Right cardiac atrium (tissue), 5 donors: ENCODE measurements around the gene LRGUK. TPM values are rescaled to one million over a fixed set of nuclear protein-coding genes. Genes with fewer than 3 reads are reported as not detected.

Experiments used
- ATAC-seq, 2 donors: fragments of 200-7000 bp; cut with Tn5 transposase; one replicate each; pipeline versions ENCODE4 v1.8.0 to v1.9.1; 2020; ENCODE audit warnings: moderate library complexity in 2 of 2, mild to moderate bottlenecking in 1 of 2
- DNase-seq, 3 donors: peaks; one replicate each; pipeline ENCODE4 v3.0.0-alpha.2; 2020
- H3K27ac ChIP-seq: one replicate; pipeline ENCODE4 v1.5.1; 2013; ENCODE audit warnings: mild to moderate bottlenecking, low read length, control low read depth, moderate library complexity
- H3K27me3 ChIP-seq: one replicate; pipeline ENCODE4 v1.6.1; 2013; ENCODE audit not compliant: control insufficient read depth, insufficient read depth
- H3K4me1 ChIP-seq: one replicate; pipeline ENCODE4 v1.6.1; 2013; ENCODE audit warnings: low read length; ENCODE audit not compliant: control insufficient read depth, insufficient read depth
- H3K4me3 ChIP-seq: one replicate; pipeline ENCODE4 v1.5.1; 2013; ENCODE audit warnings: low read length, control low read depth
- H3K9me3 ChIP-seq: one replicate; pipeline ENCODE4 v1.6.1; 2013; ENCODE audit warnings: low read length; ENCODE audit not compliant: control insufficient read depth
- WGBS: extraction: QIAGEN DNeasy Blood & Tissue Kit; methylation state at CpG from one replicate; pipeline ENCODE4 v1.1.7; 2013; 5-methylcytosine and 5-hydroxymethylcytosine counted together
- intact Hi-C, 4 donors: fragments of 100-400 bp; cut with DNase I; formaldehyde crosslinking; loops; one replicate each; pipeline versions ENCODE4 v1.11.0 to v1.14.0; 2022 to 2023
- polyA plus RNA-seq: library from polyadenylated mRNA; stranded (reverse); fragments of 200-250 nt; gene quantifications from one replicate; pipeline ENCODE4 v1.2.3, GENCODE V29; 2013
- total RNA-seq, 4 donors: library from RNA; stranded (reverse); fragmentation: NEBNext Ultra II Directional; extraction: Animal tissue kit (Norgen Biotek cat#: 25700); gene quantifications; one replicate each; pipeline ENCODE4 v1.2.1, GENCODE V29; 2021
- donor health status: healthy with polysubstance abuse.
- donor health status: DM: no; HTN: yes; CAD: no.
- donor health status: DM: no; HTN: no; CAD: no.
- donor health status: DM: no; HTN: yes; CAD: no; lungs with severe emphysema.
- donor health status: DM: yes; HTN: yes; CAD: no.

The LRGUK gene
- total and polyA plus RNA-seq, 5 donors = 0.06 to 0.40 (median 0.16) TPM; not detected in 1

GRCh38 chr7:134308548-134308947 is 181.4 kb downstream of the LRGUK start:
- intact Hi-C loops = no loop called here
- no peak overlapping the region for H3K4me3 ChIP-seq
- H3K9me3 ChIP-seq = no peaks in the 10 kb centered on the region
- 90% methylated on average over 4 of the region's 4 CpGs for WGBS
- no peak for DNase-seq
- H3K27ac ChIP-seq = no peak overlapping the region
- ATAC-seq = no peak
- H3K27me3 ChIP-seq = no peaks in the 10 kb centered on the region
- no peaks in the 10 kb centered on the region for H3K4me1 ChIP-seq

GRCh38 chr7:134311807-134312206 is 184.7 kb downstream of the LRGUK start:
- no peaks in the 10 kb centered on the region for H3K27me3 ChIP-seq
- WGBS = 97% methylated on average over 4 of the region's 4 CpGs
- no peak overlapping the region for H3K27ac ChIP-seq
- DNase-seq (no peak), ATAC-seq (no peak)
- H3K4me3 ChIP-seq = no peak overlapping the region
- no peaks in the 10 kb centered on the region for H3K9me3 ChIP-seq
- intact Hi-C loops = no loop called here
- H3K4me1 ChIP-seq = no peaks in the 10 kb centered on the region

- intact Hi-C loops = no loop called here
- 82% methylated on average over 6 of the region's 6 CpGs for WGBS
- H3K4me1 ChIP-seq = no peaks in the 10 kb centered on the region
- DNase-seq (no peak), ATAC-seq (no peak)
- H3K27ac ChIP-seq = no peak overlapping the region
- no peak overlapping the region for H3K4me3 ChIP-seq
- no peaks in the 10 kb centered on the region for H3K9me3 ChIP-seq
- no peaks in the 10 kb centered on the region for H3K27me3 ChIP-seq
Observed at GRCh38 chr7:134312717-134313116, 185.6 kb downstream of the LRGUK start.

- DNase-seq = no peak
- intact Hi-C loops = no loop called here
- 85% methylated on average over 1 of the region's 1 CpG for WGBS
- no peak for ATAC-seq
- no peak overlapping the region for H3K27ac ChIP-seq
- H3K27me3 ChIP-seq = no peaks in the 10 kb centered on the region
- no peaks in the 10 kb centered on the region for H3K4me1 ChIP-seq
- no peaks in the 10 kb centered on the region for H3K9me3 ChIP-seq
- H3K4me3 ChIP-seq = no peak overlapping the region
Observed at GRCh38 chr7:134313543-134313942, 186.4 kb downstream of the LRGUK start.

Other genes with a start within 250 kb of the LRGUK start
- 1 to 10 TPM; 5.2 to 9.2 (median 7.5) TPM for gene SLC35B4, start 189.6 kb downstream of the LRGUK start, total RNA-seq
- 2.4 TPM for gene SLC35B4, start 189.6 kb downstream of the LRGUK start, polyA plus RNA-seq